ENCODE results near the gene AP1B1. TPM values are rescaled to one million over a fixed set of nuclear protein-coding genes. Genes with fewer than 3 reads are reported as not detected.
A peak's percentile ranks its signal among the peaks of the same experiment; 100 is the strongest.

The AP1B1 gene
- total and polyA plus RNA-seq, 2 of the 13 experiments (the other 11 are each of a cell fraction or from before 2014, with no cell fraction given): 26.6 to 29.7 TPM

- TF ChIP-seq, protein P1, sequence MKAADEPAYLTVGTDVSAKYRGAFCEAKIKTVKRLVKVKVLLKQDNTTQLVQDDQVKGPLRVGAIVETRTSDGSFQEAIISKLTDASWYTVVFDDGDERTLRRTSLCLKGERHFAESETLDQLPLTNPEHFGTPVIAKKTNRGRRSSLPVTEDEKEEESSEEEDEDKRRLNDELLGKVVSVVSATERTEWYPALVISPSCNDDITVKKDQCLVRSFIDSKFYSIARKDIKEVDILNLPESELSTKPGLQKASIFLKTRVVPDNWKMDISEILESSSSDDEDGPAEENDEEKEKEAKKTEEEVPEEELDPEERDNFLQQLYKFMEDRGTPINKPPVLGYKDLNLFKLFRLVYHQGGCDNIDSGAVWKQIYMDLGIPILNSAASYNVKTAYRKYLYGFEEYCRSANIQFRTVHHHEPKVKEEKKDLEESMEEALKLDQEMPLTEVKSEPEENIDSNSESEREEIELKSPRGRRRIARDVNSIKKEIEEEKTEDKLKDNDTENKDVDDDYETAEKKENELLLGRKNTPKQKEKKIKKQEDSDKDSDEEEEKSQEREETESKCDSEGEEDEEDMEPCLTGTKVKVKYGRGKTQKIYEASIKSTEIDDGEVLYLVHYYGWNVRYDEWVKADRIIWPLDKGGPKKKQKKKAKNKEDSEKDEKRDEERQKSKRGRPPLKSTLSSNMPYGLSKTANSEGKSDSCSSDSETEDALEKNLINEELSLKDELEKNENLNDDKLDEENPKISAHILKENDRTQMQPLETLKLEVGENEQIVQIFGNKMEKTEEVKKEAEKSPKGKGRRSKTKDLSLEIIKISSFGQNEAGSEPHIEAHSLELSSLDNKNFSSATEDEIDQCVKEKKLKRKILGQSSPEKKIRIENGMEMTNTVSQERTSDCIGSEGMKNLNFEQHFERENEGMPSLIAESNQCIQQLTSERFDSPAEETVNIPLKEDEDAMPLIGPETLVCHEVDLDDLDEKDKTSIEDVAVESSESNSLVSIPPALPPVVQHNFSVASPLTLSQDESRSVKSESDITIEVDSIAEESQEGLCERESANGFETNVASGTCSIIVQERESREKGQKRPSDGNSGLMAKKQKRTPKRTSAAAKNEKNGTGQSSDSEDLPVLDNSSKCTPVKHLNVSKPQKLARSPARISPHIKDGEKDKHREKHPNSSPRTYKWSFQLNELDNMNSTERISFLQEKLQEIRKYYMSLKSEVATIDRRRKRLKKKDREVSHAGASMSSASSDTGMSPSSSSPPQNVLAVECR (CRISPR knock-in tag; IDR thresholded peaks at IDR 0.05; ENCODE audit: borderline replicate concordance): peak; percentile 97
- peak; percentile 80 for TF ChIP-seq MED8 (CRISPR knock-in tag; IDR thresholded peaks at IDR 0.05; ENCODE audit: insufficient replicate concordance)
- peak; percentile 82 for TF ChIP-seq ZNF335 (CRISPR knock-in tag; IDR thresholded peaks at IDR 0.05)
- TF ChIP-seq MAF1 (CRISPR knock-in tag; IDR thresholded peaks at IDR 0.05; ENCODE audit: borderline replicate concordance): peak; percentile 61; the same call in 1 of the 2 replicates
- peak; percentile 85 for TF ChIP-seq GATAD1 (CRISPR knock-in tag; IDR thresholded peaks at IDR 0.05)
- TF ChIP-seq KLF13 (CRISPR knock-in tag; IDR thresholded peaks at IDR 0.05): no peak
- TF ChIP-seq ZNF124 (CRISPR knock-in tag; IDR thresholded peaks at IDR 0.05): no peak
- TF ChIP-seq KLF11 (CRISPR knock-in tag; IDR thresholded peaks at IDR 0.05): 0 out of 2 replicates have a peak, but pooled peaks have one; percentile 37
- 0 out of 2 replicates have a peak, but pooled peaks have one; percentile 26 for TF ChIP-seq ZNF792 (CRISPR knock-in tag; IDR thresholded peaks at IDR 0.05)
- no peak for TF ChIP-seq PTBP1 (IDR thresholded peaks at IDR 0.05; ENCODE audit: low read depth, low read length, poor library complexity, severe bottlenecking)
- TF ChIP-seq TP53 (CRISPR knock-in tag; conservative IDR thresholded peaks at IDR 0.05): 0 out of 2 replicates have a peak, but pooled peaks have one; percentile 36
- TF ChIP-seq ZBTB38 (CRISPR knock-in tag; IDR thresholded peaks at IDR 0.05): 0 out of 2 replicates have a peak, but pooled peaks have one; percentile 37
- peak; percentile 97 for TF ChIP-seq GABPA (IDR thresholded peaks at IDR 0.05; ENCODE audit: low read depth, low read length)
- peak; percentile 92 for TF ChIP-seq GABPA (CRISPR knock-in tag; IDR thresholded peaks at IDR 0.05; ENCODE audit: low read depth)
- TF ChIP-seq, protein P2, sequence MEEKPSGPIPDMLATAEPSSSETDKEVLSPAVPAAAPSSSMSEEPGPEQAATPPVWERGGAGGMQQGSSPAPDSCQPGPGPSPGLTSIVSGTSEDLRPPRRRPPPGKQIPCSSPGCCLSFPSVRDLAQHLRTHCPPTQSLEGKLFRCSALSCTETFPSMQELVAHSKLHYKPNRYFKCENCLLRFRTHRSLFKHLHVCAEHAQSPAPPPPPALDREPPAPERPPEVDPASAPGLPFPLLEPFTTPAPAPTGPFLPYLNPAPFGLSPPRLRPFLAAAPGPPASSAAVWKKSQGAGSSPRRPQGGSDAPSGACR (CRISPR knock-in tag; IDR thresholded peaks at IDR 0.05): peak; percentile 79; the same call in 1 of the 2 replicates
- peak; percentile 86 for TF ChIP-seq HIVEP1 (CRISPR knock-in tag; IDR thresholded peaks at IDR 0.05)
- 0 out of 2 replicates have a peak, but pooled peaks have one; percentile 62 for TF ChIP-seq GZF1 (CRISPR knock-in tag; IDR thresholded peaks at IDR 0.05)
- no peak for TF ChIP-seq JARID2 (CRISPR knock-in tag; IDR thresholded peaks at IDR 0.05; ENCODE audit: insufficient replicate concordance)
- TF ChIP-seq, protein P3, sequence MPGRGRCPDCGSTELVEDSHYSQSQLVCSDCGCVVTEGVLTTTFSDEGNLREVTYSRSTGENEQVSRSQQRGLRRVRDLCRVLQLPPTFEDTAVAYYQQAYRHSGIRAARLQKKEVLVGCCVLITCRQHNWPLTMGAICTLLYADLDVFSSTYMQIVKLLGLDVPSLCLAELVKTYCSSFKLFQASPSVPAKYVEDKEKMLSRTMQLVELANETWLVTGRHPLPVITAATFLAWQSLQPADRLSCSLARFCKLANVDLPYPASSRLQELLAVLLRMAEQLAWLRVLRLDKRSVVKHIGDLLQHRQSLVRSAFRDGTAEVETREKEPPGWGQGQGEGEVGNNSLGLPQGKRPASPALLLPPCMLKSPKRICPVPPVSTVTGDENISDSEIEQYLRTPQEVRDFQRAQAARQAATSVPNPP (CRISPR knock-in tag; IDR thresholded peaks at IDR 0.05): 0 out of 2 replicates have a peak, but pooled peaks have one; percentile 38
- 0 out of 2 replicates have a peak, but pooled peaks have one; percentile 72 for TF ChIP-seq ZNF776 (CRISPR knock-in tag; IDR thresholded peaks at IDR 0.05)
- TF ChIP-seq ZNF564 (CRISPR knock-in tag; IDR thresholded peaks at IDR 0.05): no peak; the same call in 1 of the 2 replicates
- peak; percentile 91 for TF ChIP-seq ZFY (CRISPR knock-in tag; IDR thresholded peaks at IDR 0.05)
- TF ChIP-seq ZNF205 (CRISPR knock-in tag; IDR thresholded peaks at IDR 0.05): peak; percentile 59; the same call in 1 of the 2 replicates
Measured at GRCh38 chr22:29387921-29388758, at the start of gene AP1B1 (continued).

All from HepG2 (cell line).